Naive thymus-derived CD8-positive, alpha-beta T cell (primary cell): Measurements from ENCODE around the gene LAD1. TPM values are rescaled to one million over a fixed set of nuclear protein-coding genes. Genes with fewer than 3 reads are reported as not detected.

ENCODE experiments used
- ATAC-seq, 2 donors: fragments of 150-1000 bp; cut with Tn5 transposase in 1 of 2; sonication (Bioruptor Pico), chemical (Tn5 transposase) in 1 of 2; 1 replicate in 1 of 2; 2 replicates in 1 of 2; pipeline ENCODE4 v1.10.0; 2021; ENCODE audit warnings: mild to moderate bottlenecking in 2 of 2, moderate library complexity in 2 of 2
- POLR2A ChIA-PET: fragments of 350-600 bp; sonication (Branson Sonifier 250); formaldehyde crosslinking; loops from one replicate; lab custom pipeline; 2021; ENCODE audit warnings: antibody characterized with exemption; lab: Charles Lee
- DNase-seq, 10 donors: peaks; one replicate each; pipeline versions ENCODE4 v3.0.0 to v3.0.0-alpha.2; 2020 to 2022
- H3K27ac Mint-ChIP-seq, 10 donors: one replicate each; pipeline ENCODE4 v1.8.0; 2020 to 2022; ENCODE audit warnings: mild to moderate bottlenecking in 10 of 10, mixed read lengths in 10 of 10, moderate library complexity in 4 of 10, inconsistent platforms in 1 of 10
- H3K27me3 Mint-ChIP-seq, 5 donors: one replicate each; pipeline ENCODE4 v1.8.0; 2021 to 2022; ENCODE audit warnings: mixed read lengths in 5 of 5
- H3K36me3 Mint-ChIP-seq, 3 donors: one replicate each; pipeline ENCODE4 v1.8.0; 2020 to 2022; ENCODE audit warnings: mixed read lengths in 3 of 3, mild to moderate bottlenecking in 2 of 3, inconsistent platforms in 1 of 3
- H3K4me1 Mint-ChIP-seq, 4 donors: one replicate each; pipeline ENCODE4 v1.8.0; 2021 to 2022; ENCODE audit warnings: mixed read lengths in 4 of 4
- H3K4me3 Mint-ChIP-seq, 10 donors: one replicate each; pipeline ENCODE4 v1.8.0; 2020 to 2022; ENCODE audit warnings: mild to moderate bottlenecking in 10 of 10, mixed read lengths in 10 of 10, moderate library complexity in 6 of 10, inconsistent platforms in 1 of 10
- H3K9me3 Mint-ChIP-seq, 9 donors: one replicate each; pipeline ENCODE4 v1.8.0; 2020 to 2022; ENCODE audit warnings: mixed read lengths in 9 of 9, mild to moderate bottlenecking in 3 of 9, inconsistent platforms in 1 of 9, moderate library complexity in 1 of 9
- polyA plus RNA-seq, 3 donors: library from polyadenylated mRNA; unstranded; fragments of 300-500 nt; fragmentation: Illumina TruSeq; gene quantifications; one replicate each; pipeline ENCODE4 v1.2.3, GENCODE V29; 2021
- total RNA-seq, 8 experiments: library from RNA in 2 of 8; stranded (reverse) in 2 of 8; gene quantifications; one replicate each; pipeline ENCODE4 v1.2.3 and lab custom pipeline; 2021 to 2026

LAD1 gene
- total and polyA plus RNA-seq, 5 experiments from 2014 or later, result not detected

GRCh38 chr1:201426479-201427310 lies 27.6 kb upstream of the LAD1 start:
- DNase-seq (peak in 2 of 10 donors; percentile 7 to 28), ATAC-seq (peak in 1 of 2 donors; percentile 53)
- Mint-ChIP-seq H3K4me3 (no peak overlapping the region), H3K27me3 (peaks cover 0 to 19% (median 14%) of the 10 kb centered on the region in 5 donors), H3K9me3 (no peaks in the 10 kb centered on the region), H3K36me3 (no peaks in the 10 kb centered on the region), H3K4me1 (peaks cover 0 to 12% (median 4%) of the 10 kb centered on the region in 4 donors), H3K27ac (no peak overlapping the region)
- POLR2A ChIA-PET, result no interaction called here

GRCh38 chr1:201424146-201424545 lies 25.0 kb upstream of the LAD1 start:
- H3K4me3 Mint-ChIP-seq, result no peak overlapping the region
- DNase-seq (peak in 1 of 10 donors; percentile 46), ATAC-seq (no peak)
- H3K27me3 Mint-ChIP-seq, result peaks cover 0 to 6% (median 3%) of the 10 kb centered on the region in 5 donors
- H3K4me1 Mint-ChIP-seq, result peaks cover 0 to 12% (median 5%) of the 10 kb centered on the region in 4 donors
- POLR2A ChIA-PET, result no interaction called here
- no peaks in the 10 kb centered on the region for H3K36me3 Mint-ChIP-seq
- no peak overlapping the region for H3K27ac Mint-ChIP-seq
- no peaks in the 10 kb centered on the region for H3K9me3 Mint-ChIP-seq

- Mint-ChIP-seq H3K27ac (no peak overlapping the region), H3K27me3 (peaks cover 0 to 9% (median 2%) of the 10 kb centered on the region in 5 donors), H3K4me3 (no peak overlapping the region), H3K9me3 (no peaks in the 10 kb centered on the region), H3K36me3 (no peaks in the 10 kb centered on the region), H3K4me1 (peaks cover 0 to 12% (median 5%) of the 10 kb centered on the region in 4 donors)
- DNase-seq, result peak in 1 of 10 donors; percentile 16
- POLR2A ChIA-PET, result no interaction called here
- no peak for ATAC-seq
These were observed 24.5 kb upstream of the LAD1 start for GRCh38 chr1:201423655-201424054.

GRCh38 chr1:201422436-201423030 lies 23.4 kb upstream of the LAD1 start:
- no peak for ATAC-seq
- Mint-ChIP-seq H3K27ac (no peak overlapping the region), H3K4me1 (peaks cover 0 to 12% (median 5%) of the 10 kb centered on the region in 4 donors), H3K4me3 (no peak overlapping the region), H3K36me3 (no peaks in the 10 kb centered on the region), H3K27me3 (peaks cover 0 to 9% (median 5%) of the 10 kb centered on the region in 5 donors), H3K9me3 (no peaks in the 10 kb centered on the region)
- POLR2A ChIA-PET, result no interaction called here
- peak in 1 of 10 donors; percentile 4 for DNase-seq

GRCh38 chr1:201422026-201422425 lies 22.9 kb upstream of the LAD1 start:
- no peak overlapping the region for H3K27ac Mint-ChIP-seq
- H3K27me3 Mint-ChIP-seq, result peaks cover 2 to 9% (median 5%) of the 10 kb centered on the region in 5 donors
- H3K9me3 Mint-ChIP-seq, result no peaks in the 10 kb centered on the region
- DNase-seq (peak in 1 of 10 donors; percentile 24), ATAC-seq (no peak)
- no peak overlapping the region for H3K4me3 Mint-ChIP-seq
- POLR2A ChIA-PET, result no interaction called here
- no peaks in the 10 kb centered on the region for H3K36me3 Mint-ChIP-seq
- H3K4me1 Mint-ChIP-seq, result peaks cover 0 to 11% (median 5%) of the 10 kb centered on the region in 4 donors

- Mint-ChIP-seq H3K27ac (no peak overlapping the region), H3K4me3 (no peak overlapping the region), H3K36me3 (no peaks in the 10 kb centered on the region), H3K9me3 (no peaks in the 10 kb centered on the region), H3K4me1 (peaks cover 0 to 3% (median 2%) of the 10 kb centered on the region in 4 donors), H3K27me3 (peaks cover 2 to 13% (median 5%) of the 10 kb centered on the region in 5 donors)
- ATAC-seq, result no peak
- peak in 1 of 10 donors; percentile 13 for DNase-seq
- POLR2A ChIA-PET, result no interaction called here
These were observed 21.9 kb upstream of the LAD1 start for GRCh38 chr1:201421041-201421440.

GRCh38 chr1:201420608-201421002 lies 21.5 kb upstream of the LAD1 start:
- POLR2A ChIA-PET, result no interaction called here

GRCh38 chr1:201419746-201420607 lies 20.9 kb upstream of the LAD1 start:
- Mint-ChIP-seq H3K27me3 (peaks cover 2 to 15% (median 5%) of the 10 kb centered on the region in 5 donors), H3K27ac (no peak overlapping the region), H3K36me3 (no peaks in the 10 kb centered on the region), H3K4me1 (peaks cover 0 to 1% (median 0%) of the 10 kb centered on the region in 4 donors), H3K9me3 (no peaks in the 10 kb centered on the region), H3K4me3 (no peak overlapping the region)
- ATAC-seq (no peak), DNase-seq (peak in 1 of 10 donors; percentile 50)
- POLR2A ChIA-PET, result no interaction called here

More at GRCh38 chr1:201420608-201421002, 21.5 kb upstream of the LAD1 start:
- H3K4me3 Mint-ChIP-seq, result no peak overlapping the region
- peaks cover 2 to 13% (median 5%) of the 10 kb centered on the region in 5 donors for H3K27me3 Mint-ChIP-seq
- no peak overlapping the region for H3K27ac Mint-ChIP-seq
- H3K4me1 Mint-ChIP-seq, result peaks cover 0 to 1% (median 0%) of the 10 kb centered on the region in 4 donors
- ATAC-seq (no peak), DNase-seq (peak in 1 of 10 donors; percentile 60)
- no peaks in the 10 kb centered on the region for H3K9me3 Mint-ChIP-seq
- H3K36me3 Mint-ChIP-seq, result no peaks in the 10 kb centered on the region

GRCh38 chr1:201419256-201419655 lies 20.1 kb upstream of the LAD1 start:
- no peaks in the 10 kb centered on the region for H3K36me3 Mint-ChIP-seq
- H3K4me1 Mint-ChIP-seq, result peaks cover 0 to 1% (median 0%) of the 10 kb centered on the region in 4 donors
- H3K27me3 Mint-ChIP-seq, result peaks cover 2 to 18% (median 5%) of the 10 kb centered on the region in 5 donors
- ATAC-seq, result no peak
- H3K4me3 Mint-ChIP-seq, result no peak overlapping the region
- POLR2A ChIA-PET, result no interaction called here
- peak in 1 of 10 donors; percentile 28 for DNase-seq
- no peaks in the 10 kb centered on the region for H3K9me3 Mint-ChIP-seq
- H3K27ac Mint-ChIP-seq, result no peak overlapping the region

- H3K4me3 Mint-ChIP-seq, result no peak overlapping the region
These were observed 19.3 kb upstream of the LAD1 start for GRCh38 chr1:201418461-201418860.

GRCh38 chr1:201414051-201414738 lies 15.1 kb upstream of the LAD1 start:
- Mint-ChIP-seq H3K4me3 (no peak overlapping the region), H3K27ac (no peak overlapping the region), H3K9me3 (no peaks in the 10 kb centered on the region), H3K36me3 (no peaks in the 10 kb centered on the region), H3K27me3 (peaks cover 2 to 26% (median 4%) of the 10 kb centered on the region in 5 donors), H3K4me1 (no peaks in the 10 kb centered on the region)
- POLR2A ChIA-PET, result no interaction called here
- DNase-seq (no peak), ATAC-seq (no peak)

More at GRCh38 chr1:201418461-201418860, 19.3 kb upstream of the LAD1 start:
- H3K27me3 Mint-ChIP-seq, result peaks cover 2 to 18% (median 5%) of the 10 kb centered on the region in 5 donors
- no peaks in the 10 kb centered on the region for H3K9me3 Mint-ChIP-seq
- H3K36me3 Mint-ChIP-seq, result no peaks in the 10 kb centered on the region
- peaks cover 0 to 1% (median 0%) of the 10 kb centered on the region in 4 donors for H3K4me1 Mint-ChIP-seq
- POLR2A ChIA-PET, result no interaction called here
- DNase-seq (no peak), ATAC-seq (no peak)
- no peak overlapping the region for H3K27ac Mint-ChIP-seq

GRCh38 chr1:201411292-201411691 lies 12.2 kb upstream of the LAD1 start:
- Mint-ChIP-seq H3K27ac (no peak overlapping the region), H3K36me3 (no peaks in the 10 kb centered on the region), H3K9me3 (no peaks in the 10 kb centered on the region), H3K27me3 (peaks cover 0 to 16% (median 2%) of the 10 kb centered on the region in 5 donors), H3K4me1 (peaks cover 0 to 6% (median 4%) of the 10 kb centered on the region in 4 donors), H3K4me3 (no peak overlapping the region)
- ATAC-seq (no peak), DNase-seq (no peak)
- POLR2A ChIA-PET, result no interaction called here
